ENCODE results near the gene RCCD1.

RCCD1 gene

DNA sequence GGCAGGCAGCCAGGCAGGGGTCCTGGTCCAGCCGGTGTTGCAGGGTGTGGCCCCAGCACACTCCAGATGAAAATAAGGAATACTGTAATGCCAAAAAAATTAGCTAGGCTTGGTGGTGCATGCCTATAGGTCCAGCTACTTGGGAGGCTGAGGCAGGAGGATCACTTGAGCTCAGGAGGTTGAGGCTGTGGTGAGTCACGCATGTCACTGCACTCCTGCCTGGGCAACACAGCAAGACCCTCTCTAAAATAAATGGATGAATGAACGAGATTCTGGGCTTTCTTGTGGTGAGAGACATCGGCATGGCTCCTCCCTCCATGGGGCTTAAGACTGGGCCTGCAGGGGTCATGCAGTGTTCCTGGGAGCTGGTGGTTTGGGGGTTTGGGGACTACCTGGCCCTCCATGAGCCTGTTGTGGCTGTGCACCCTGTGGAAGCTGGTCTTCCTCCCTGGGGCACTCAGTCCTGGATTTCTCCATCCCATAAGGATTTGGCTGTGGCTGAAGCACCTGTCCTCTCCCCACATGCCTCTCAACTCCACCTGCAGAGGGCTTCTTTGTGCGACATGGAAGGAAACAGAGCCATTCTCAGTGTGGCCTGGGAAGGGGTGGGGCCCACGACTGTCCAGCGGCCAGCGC, 7.6 kb upstream of the RCCD1 start:
- Histone ChIP-seq H3K27ac (ENCODE audit: low read depth, low read length, severe bottlenecking) (no peak overlapping the region), H3K4me1 (ENCODE audit: control insufficient read depth, insufficient read depth, low read length, poor library complexity, severe bottlenecking) (no peaks in the 10 kb centered on the region), H3K9me3 (ENCODE audit: control insufficient read depth, low read length) (no peaks in the 10 kb centered on the region), H3K36me3 (ENCODE audit: control insufficient read depth, insufficient read depth, low read length) (peaks cover 90% of the 10 kb centered on the region), H3K4me3 (ENCODE audit: extremely low read depth, insufficient read depth, low read length, poor library complexity, severe bottlenecking) (no peak overlapping the region)
- WGBS, 2 experiments (ENCODE audit: insufficient coverage in 2 of 2) = 97 to 98% methylated on average over 5 to 8 of the region's 8 CpGs

DNA sequence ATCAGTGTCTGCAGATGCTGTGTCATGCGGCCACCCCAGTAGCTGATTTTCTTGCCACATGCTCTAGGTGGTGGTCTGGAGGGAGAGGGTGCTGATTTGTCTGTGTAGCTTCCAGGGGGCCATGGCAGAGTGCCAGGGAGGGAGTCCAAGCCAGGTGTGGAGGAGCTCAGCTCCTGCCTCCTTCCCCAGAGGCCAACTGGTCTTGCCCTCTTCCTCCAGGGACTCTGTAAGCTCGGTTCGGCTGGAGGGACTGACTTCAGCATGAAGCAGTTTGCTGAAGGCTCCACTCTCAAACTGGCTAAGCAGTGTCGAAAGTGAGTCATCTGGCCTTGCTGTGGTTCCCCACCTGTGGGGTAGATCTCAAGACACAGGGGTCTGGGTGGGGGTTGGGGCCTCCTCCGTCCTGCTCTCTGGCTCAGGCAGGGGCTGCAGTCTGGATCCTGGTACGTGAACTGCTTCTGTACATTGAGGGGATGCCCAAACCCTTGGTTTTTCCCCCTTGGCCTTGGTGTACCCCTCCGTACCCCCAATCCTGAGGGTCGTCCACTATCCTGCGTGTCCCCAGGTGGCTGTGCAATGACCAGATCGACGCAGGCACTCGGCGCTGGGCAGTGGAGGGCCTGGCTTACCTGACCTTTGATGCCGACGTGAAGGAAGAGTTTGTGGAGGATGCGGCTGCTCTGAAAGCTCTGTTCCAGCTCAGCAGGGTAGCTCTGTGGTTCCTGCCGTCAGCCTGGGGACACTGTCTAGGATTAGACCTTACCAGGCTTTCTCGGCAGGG, 6.9 kb upstream of the RCCD1 start:
- Histone ChIP-seq H3K36me3 (ENCODE audit: control insufficient read depth, insufficient read depth, low read length) (peaks cover 90% of the 10 kb centered on the region), H3K9me3 (ENCODE audit: control insufficient read depth, low read length) (no peaks in the 10 kb centered on the region), H3K4me1 (ENCODE audit: control insufficient read depth, insufficient read depth, low read length, poor library complexity, severe bottlenecking) (no peaks in the 10 kb centered on the region), H3K27ac (ENCODE audit: low read depth, low read length, severe bottlenecking) (no peak overlapping the region), H3K4me3 (ENCODE audit: extremely low read depth, insufficient read depth, low read length, poor library complexity, severe bottlenecking) (no peak overlapping the region)
- WGBS, 2 experiments (ENCODE audit: insufficient coverage in 2 of 2) = 97 to 99% methylated on average over 16 to 17 of the region's 18 CpGs

DNA sequence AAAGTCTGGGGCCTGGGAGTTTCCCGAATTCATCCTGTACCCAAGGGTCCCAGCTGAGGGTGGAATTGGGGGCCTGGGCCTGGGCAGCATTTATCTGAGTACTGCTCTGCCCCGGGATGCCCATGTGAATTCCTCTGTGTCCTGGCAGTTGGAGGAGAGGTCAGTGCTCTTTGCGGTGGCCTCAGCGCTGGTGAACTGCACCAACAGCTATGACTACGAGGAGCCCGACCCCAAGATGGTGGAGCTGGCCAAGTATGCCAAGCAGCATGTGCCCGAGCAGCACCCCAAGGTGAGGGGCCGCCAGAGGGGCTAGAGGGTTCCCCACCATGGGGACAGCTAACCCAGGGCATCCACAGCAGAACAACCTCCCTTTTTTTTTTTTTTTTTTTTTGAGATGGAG, 6.2 kb upstream of the RCCD1 start:
- peaks cover 90% of the 10 kb centered on the region for H3K36me3 ChIP-seq (ENCODE audit: control insufficient read depth, insufficient read depth, low read length)
- 97 to 100% methylated on average over 5 of the region's 8 CpGs for WGBS, 2 experiments (ENCODE audit: insufficient coverage in 2 of 2)

DNA sequence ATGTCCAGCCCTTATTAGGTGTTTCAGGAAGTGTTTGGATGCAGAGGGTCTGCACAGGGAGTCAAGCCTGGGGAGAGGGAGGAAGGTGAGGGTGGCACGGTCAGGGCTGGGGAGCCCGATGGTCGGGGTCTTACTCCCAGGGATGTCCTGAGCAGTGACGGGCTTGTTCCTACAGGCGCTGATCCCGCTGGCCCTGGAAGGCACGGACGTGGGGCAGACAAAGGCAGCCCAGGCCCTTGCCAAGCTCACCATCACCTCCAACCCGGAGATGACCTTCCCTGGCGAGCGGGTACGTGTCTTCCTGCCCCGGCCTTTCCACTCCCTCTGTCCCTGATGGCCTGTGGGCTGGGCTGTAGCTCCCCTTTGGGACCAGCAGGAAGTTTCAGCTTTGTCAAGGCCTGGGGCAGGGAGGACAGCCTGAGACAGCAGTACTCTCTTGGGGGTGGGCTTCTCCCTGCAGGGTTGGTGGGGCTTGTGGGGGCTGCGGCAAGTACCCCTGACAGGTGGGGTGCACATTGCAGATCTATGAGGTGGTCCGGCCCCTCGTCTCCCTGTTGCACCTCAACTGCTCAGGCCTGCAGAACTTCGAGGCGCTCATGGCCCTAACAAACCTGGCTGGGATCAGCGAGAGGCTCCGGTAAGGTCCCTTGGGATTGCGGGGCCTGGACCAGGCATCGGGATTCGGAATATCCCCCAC, 4.6 kb upstream of the RCCD1 start:
- peaks cover 80% of the 10 kb centered on the region for H3K36me3 ChIP-seq (ENCODE audit: control insufficient read depth, insufficient read depth, low read length)
- H3K4me3 ChIP-seq (ENCODE audit: extremely low read depth, insufficient read depth, low read length, poor library complexity, severe bottlenecking) = no peak overlapping the region
- no peaks in the 10 kb centered on the region for H3K4me1 ChIP-seq (ENCODE audit: control insufficient read depth, insufficient read depth, low read length, poor library complexity, severe bottlenecking)
- H3K27ac ChIP-seq (ENCODE audit: low read depth, low read length, severe bottlenecking) = no peak overlapping the region
- H3K9me3 ChIP-seq (ENCODE audit: control insufficient read depth, low read length) = no peaks in the 10 kb centered on the region
- WGBS, 2 experiments (ENCODE audit: insufficient coverage in 2 of 2) = 97 to 99% methylated on average over 21 to 23 of the region's 23 CpGs

More for the DNA sequence above, 6.2 kb upstream of the RCCD1 start:
- no peaks in the 10 kb centered on the region for H3K9me3 ChIP-seq (ENCODE audit: control insufficient read depth, low read length)
- H3K27ac ChIP-seq (ENCODE audit: low read depth, low read length, severe bottlenecking) = no peak overlapping the region
- no peak overlapping the region for H3K4me3 ChIP-seq (ENCODE audit: extremely low read depth, insufficient read depth, low read length, poor library complexity, severe bottlenecking)
- H3K4me1 ChIP-seq (ENCODE audit: control insufficient read depth, insufficient read depth, low read length, poor library complexity, severe bottlenecking) = no peaks in the 10 kb centered on the region

DNA sequence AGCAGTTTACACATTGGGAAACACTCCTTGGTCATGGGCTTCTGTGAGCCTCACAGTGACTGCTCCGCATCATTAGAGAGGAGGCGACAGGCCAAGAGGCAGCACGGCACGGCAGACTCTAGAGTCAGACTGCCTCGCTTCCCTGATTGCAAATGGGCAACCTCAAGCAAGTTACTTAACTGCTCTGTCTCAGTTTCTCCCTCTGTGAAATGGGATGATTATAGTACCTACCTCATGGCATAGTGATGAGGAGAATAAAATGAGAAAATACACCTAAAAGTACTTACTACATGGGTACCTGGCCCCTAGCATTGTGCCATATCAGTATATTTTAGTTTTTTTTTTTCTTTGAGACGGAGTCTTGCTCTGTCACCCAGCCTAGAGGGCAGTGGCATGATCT, 4.0 kb upstream of the RCCD1 start:
- 95 to 100% methylated on average over 2 to 3 of the region's 6 CpGs for whole genome bisulfite sequencing, 2 experiments (ENCODE audit: insufficient coverage in 2 of 2)
- no peak overlapping the region for H3K27ac ChIP-seq (ENCODE audit: low read depth, low read length, severe bottlenecking)
- peaks cover 76% of the 10 kb centered on the region for H3K36me3 ChIP-seq (ENCODE audit: control insufficient read depth, insufficient read depth, low read length)
- peaks cover 2% of the 10 kb centered on the region for H3K4me1 ChIP-seq (ENCODE audit: control insufficient read depth, insufficient read depth, low read length, poor library complexity, severe bottlenecking)
- H3K4me3 ChIP-seq (ENCODE audit: extremely low read depth, insufficient read depth, low read length, poor library complexity, severe bottlenecking) = no peak overlapping the region
- H3K9me3 ChIP-seq (ENCODE audit: control insufficient read depth, low read length) = no peaks in the 10 kb centered on the region

DNA sequence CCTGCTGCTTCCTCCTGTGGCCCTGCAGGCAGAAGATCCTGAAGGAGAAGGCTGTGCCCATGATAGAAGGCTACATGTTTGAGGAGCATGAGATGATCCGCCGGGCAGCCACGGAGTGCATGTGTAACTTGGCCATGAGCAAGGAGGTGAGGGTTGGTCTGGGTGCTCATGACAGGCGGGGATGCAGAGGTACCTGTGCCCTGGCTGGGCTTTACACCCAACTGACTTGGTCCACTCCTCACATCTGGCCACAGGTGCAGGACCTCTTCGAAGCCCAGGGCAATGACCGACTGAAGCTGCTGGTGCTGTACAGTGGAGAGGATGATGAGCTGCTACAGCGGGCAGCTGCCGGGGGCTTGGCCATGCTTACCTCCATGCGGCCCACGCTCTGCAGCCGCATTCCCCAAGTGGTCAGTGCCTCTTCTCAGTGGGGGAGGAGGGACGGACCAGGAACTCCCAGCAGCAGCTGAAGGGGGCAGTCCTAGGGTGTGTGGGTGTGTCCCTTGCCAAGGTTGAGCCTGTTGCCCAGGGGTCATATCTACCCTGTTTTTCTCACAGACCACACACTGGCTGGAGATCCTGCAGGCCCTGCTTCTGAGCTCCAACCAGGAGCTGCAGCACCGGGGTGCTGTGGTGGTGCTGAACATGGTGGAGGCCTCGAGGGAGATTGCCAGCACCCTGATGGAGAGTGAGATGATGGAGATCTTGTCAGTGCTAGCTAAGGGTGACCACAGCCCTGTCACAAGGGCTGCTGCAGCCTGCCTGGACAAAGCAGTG, 1.6 kb upstream of the RCCD1 start:
- WGBS, 2 experiments (ENCODE audit: insufficient coverage in 2 of 2) = 94 to 98% methylated on average over 8 to 13 of the region's 14 CpGs
- Histone ChIP-seq H3K9me3 (ENCODE audit: control insufficient read depth, low read length) (no peaks in the 10 kb centered on the region), H3K4me3 (ENCODE audit: extremely low read depth, insufficient read depth, low read length, poor library complexity, severe bottlenecking) (no peak overlapping the region), H3K4me1 (ENCODE audit: control insufficient read depth, insufficient read depth, low read length, poor library complexity, severe bottlenecking) (peaks cover 12% of the 10 kb centered on the region), H3K36me3 (ENCODE audit: control insufficient read depth, insufficient read depth, low read length) (peaks cover 59% of the 10 kb centered on the region), H3K27ac (ENCODE audit: low read depth, low read length, severe bottlenecking) (no peak overlapping the region)

DNA sequence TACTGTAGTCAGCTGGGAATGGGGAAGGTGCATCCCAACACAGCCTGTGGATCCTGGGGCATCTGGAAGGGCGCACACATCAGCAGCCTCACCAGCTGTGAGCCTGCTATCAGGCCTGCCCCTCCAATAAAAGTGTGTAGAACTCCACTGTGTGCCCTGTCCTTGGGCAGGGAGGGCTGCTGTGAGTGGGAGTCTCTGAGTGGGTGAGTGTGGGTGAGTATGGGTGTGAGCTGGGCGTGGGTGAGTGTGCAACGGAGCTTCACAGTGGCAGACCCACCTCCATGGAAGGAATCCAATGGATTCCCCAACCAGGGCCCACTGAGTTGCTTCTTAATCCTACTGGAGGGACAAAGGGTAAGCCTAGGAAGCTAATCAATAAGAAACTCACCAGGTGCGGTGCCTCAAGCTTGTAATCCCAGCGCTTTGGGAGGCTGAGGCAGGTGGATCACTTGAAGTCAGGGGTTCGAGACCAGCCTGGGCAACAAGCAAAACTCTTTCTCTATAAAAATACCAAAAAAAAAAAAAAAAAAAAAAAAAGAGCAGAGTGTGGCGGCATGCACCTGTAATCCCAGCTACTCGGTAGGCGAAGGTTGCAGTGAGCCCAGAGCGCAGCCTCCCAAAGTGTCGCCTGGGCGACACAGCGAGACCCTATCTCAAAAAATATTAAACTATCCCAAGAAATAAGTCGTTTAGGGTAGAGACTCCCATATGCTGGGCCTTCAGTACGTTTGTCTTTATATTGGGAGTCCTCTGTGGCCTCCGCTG, 555 bp upstream of the RCCD1 start:
- H3K36me3 ChIP-seq (ENCODE audit: control insufficient read depth, insufficient read depth, low read length) = peaks cover 50% of the 10 kb centered on the region
- H3K4me3 ChIP-seq (ENCODE audit: extremely low read depth, insufficient read depth, low read length, poor library complexity, severe bottlenecking) = no peak overlapping the region
- WGBS, 2 experiments (ENCODE audit: insufficient coverage in 2 of 2) = 83 to 88% methylated on average over 7 to 9 of the region's 16 CpGs

DNA sequence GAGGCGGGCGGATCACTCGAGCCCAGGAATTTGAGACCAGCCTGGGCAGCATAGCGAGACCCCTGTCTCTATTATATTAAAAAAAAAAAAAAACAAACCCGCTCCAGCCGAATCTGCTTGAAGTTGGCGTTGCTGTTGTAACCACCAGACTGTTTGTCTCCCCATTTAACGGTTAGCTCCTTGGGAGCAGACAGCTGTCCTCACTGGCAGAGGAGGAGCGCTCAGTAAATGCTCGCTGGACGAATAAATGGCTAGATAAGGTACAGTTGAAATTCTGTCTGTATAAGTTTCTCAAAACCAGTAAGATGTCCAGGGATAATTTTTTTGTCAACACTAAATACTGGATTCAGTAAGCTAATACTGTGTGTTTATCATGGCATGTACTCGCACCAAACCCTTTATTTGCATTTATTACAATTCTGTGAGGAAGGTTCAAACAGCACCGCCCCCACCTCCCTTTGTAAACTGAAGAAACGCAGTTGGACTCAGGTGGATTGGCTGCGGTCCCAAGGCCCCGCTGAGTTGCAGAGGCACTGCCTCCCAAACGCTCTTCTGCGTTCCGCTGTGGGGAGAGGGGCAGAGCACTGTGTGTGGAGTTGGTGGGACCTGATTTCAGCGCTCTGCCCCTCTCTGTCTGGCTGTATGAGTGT, 1.1 kb downstream of the RCCD1 start:
- Histone ChIP-seq H3K27ac (ENCODE audit: low read depth, low read length, severe bottlenecking) (no peak overlapping the region), H3K36me3 (ENCODE audit: control insufficient read depth, insufficient read depth, low read length) (peaks cover 44% of the 10 kb centered on the region), H3K4me3 (ENCODE audit: extremely low read depth, insufficient read depth, low read length, poor library complexity, severe bottlenecking) (peak overlapping the region; percentile 51), H3K4me1 (ENCODE audit: control insufficient read depth, insufficient read depth, low read length, poor library complexity, severe bottlenecking) (peaks cover 12% of the 10 kb centered on the region), H3K9me3 (ENCODE audit: control insufficient read depth, low read length) (no peaks in the 10 kb centered on the region)
- 89 to 92% methylated on average over 10 of the region's 20 CpGs for WGBS, 2 experiments (ENCODE audit: insufficient coverage in 2 of 2)

More for the DNA sequence above, 555 bp upstream of the RCCD1 start:
- peak overlapping the region; percentile 87 for H3K27ac ChIP-seq (ENCODE audit: low read depth, low read length, severe bottlenecking)
- H3K9me3 ChIP-seq (ENCODE audit: control insufficient read depth, low read length) = no peaks in the 10 kb centered on the region
- peaks cover 12% of the 10 kb centered on the region for H3K4me1 ChIP-seq (ENCODE audit: control insufficient read depth, insufficient read depth, low read length, poor library complexity, severe bottlenecking)

DNA sequence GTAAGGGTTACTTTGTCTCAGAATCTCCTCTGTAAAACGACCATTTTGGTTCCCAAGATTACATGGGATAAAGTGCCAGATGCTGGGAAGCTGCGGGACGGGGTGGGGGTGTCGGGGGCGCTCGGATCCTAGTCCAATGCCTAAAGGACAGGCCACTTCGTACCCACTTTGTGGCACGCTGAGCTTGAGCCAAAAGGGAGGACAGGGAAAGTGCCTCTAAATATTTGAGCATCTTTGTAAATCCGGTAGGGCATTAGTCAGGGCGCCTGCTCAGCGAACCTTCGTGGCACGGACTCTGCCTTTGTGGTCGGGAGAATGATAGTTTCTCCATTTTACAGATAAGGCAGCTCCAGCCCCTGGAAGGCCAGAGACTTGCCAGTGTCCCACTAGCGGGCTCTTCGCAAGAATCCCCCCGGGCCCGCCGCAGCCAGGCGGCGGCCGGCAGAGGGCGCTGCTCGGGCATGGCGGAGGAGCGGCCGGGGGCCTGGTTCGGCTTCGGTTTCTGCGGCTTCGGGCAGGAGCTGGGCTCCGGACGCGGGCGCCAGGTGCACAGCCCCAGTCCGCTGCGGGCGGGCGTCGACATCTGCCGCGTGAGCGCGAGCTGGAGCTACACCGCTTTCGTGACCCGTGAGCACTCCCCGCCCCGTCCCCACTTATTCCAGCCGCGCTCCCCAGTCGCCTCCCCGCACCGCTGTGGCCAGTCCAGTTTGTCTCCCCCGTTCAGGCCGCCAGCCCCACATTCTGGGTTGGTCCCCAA, 1.8 kb downstream of the RCCD1 start:
- H3K4me1 ChIP-seq (ENCODE audit: control insufficient read depth, insufficient read depth, low read length, poor library complexity, severe bottlenecking) = peaks cover 12% of the 10 kb centered on the region
- peak overlapping the region; percentile 53 for H3K4me3 ChIP-seq (ENCODE audit: extremely low read depth, insufficient read depth, low read length, poor library complexity, severe bottlenecking)
- no peaks in the 10 kb centered on the region for H3K9me3 ChIP-seq (ENCODE audit: control insufficient read depth, low read length)
- H3K27ac ChIP-seq (ENCODE audit: low read depth, low read length, severe bottlenecking) = no peak overlapping the region
- 14 to 16% methylated on average over 47 to 53 of the region's 56 CpGs for WGBS, 2 experiments (ENCODE audit: insufficient coverage in 2 of 2)
- H3K36me3 ChIP-seq (ENCODE audit: control insufficient read depth, insufficient read depth, low read length) = peaks cover 43% of the 10 kb centered on the region
